A673 (cell line): Measurements from ENCODE around the gene PAM16. TPM values are rescaled to one million over a fixed set of nuclear protein-coding genes. Genes with fewer than 3 reads are reported as not detected.

Experiments
- BruUV-seq: library from RNA; stranded (reverse); fragments of 400-500 nt; replicated peaks from 2 replicates; lab custom pipeline; 2021; lab: Mats Ljungman, UMichigan
- CTCF ChIA-PET: fragments of 300-600 bp; sonication (Branson Sonifier 250); formaldehyde crosslinking; loops from one replicate; lab custom pipeline; 2022; ENCODE audit warnings: antibody characterized with exemption; lab: Charles Lee
- POLR2A ChIA-PET: fragments of 300-600 bp; sonication (Branson Sonifier 250); formaldehyde crosslinking; loops from one replicate; lab custom pipeline; 2022; ENCODE audit warnings: antibody characterized with exemption; ENCODE audit not compliant: low non-redundant PET; lab: Charles Lee
- DNase-seq: peaks from one replicate; pipeline ENCODE4 v3.0.0-alpha.2; 2015; ENCODE audit warnings: low spot score
- H3K27ac ChIP-seq: fragments of 200-600 bp; sonication (generic); 2 replicates; pipeline ENCODE4 v1.5.1; 2016; ENCODE audit warnings: mixed run types, low read depth, mild to moderate bottlenecking, mixed read lengths, antibody characterized with exemption, low read length; ENCODE audit not compliant: poor library complexity, severe bottlenecking
- H3K27me3 ChIP-seq: fragments of 200-600 bp; sonication (generic); replicated peaks from 2 replicates; pipeline ENCODE4 v1.6.1; 2017; ENCODE audit warnings: mixed run types, low read depth, mild to moderate bottlenecking, mixed read lengths, antibody characterized with exemption, low read length; ENCODE audit not compliant: insufficient read depth, poor library complexity
- H3K36me3 ChIP-seq: fragments of 200-600 bp; sonication (generic); 2 replicates; pipeline ENCODE4 v1.6.1; 2016; ENCODE audit warnings: mixed run types, mild to moderate bottlenecking, mixed read lengths, antibody characterized with exemption, low read length; ENCODE audit not compliant: insufficient read depth, poor library complexity, severe bottlenecking
- H3K4me1 ChIP-seq: fragments of 200-600 bp; sonication (generic); 2 replicates; pipeline ENCODE4 v1.6.1; 2017; ENCODE audit warnings: mixed run types, mild to moderate bottlenecking, mixed read lengths, antibody characterized with exemption, low read length; ENCODE audit not compliant: insufficient read depth, poor library complexity, severe bottlenecking
- H3K4me3 ChIP-seq: fragments of 200-600 bp; sonication (generic); 2 replicates; pipeline ENCODE4 v1.5.1; 2016; ENCODE audit warnings: low read depth, mixed run types, mild to moderate bottlenecking, mixed read lengths, low read length; ENCODE audit not compliant: poor library complexity, severe bottlenecking
- H3K9me3 ChIP-seq: fragments of 200-600 bp; sonication (generic); 2 replicates; pipeline ENCODE4 v1.6.1; 2016; ENCODE audit warnings: mixed run types, low read depth, mild to moderate bottlenecking, mixed read lengths, antibody characterized with exemption, low read length; ENCODE audit not compliant: poor library complexity, severe bottlenecking
- EZH2 ChIP-seq: fragments of 200-600 bp; sonication (generic); IDR thresholded peaks from 2 replicates; pipeline ENCODE4 v1.6.1; 2017; ENCODE audit warnings: borderline replicate concordance, low read depth, mild to moderate bottlenecking, mixed read lengths, antibody characterized with exemption, low read length; ENCODE audit not compliant: poor library complexity, severe bottlenecking
- intact Hi-C: fragments of 100-400 bp; cut with micrococcal nuclease; formaldehyde crosslinking; loops from one replicate; pipeline ENCODE4 v1.10.0; 2022; ENCODE audit not compliant: unreplicated experiment
- total RNA-seq: library from RNA; stranded (reverse); gene quantifications from 2 replicates; pipeline ENCODE4 v1.2.3, GENCODE V29; 2021
- TF ChIP-seq, protein P1 (sequence below): fragments of 300-800, 200-600 bp; sonication (generic); conservative IDR thresholded peaks from 2 replicates; pipeline ENCODE4 v1.5.1; 2017; ENCODE audit warnings: low read depth, mild to moderate bottlenecking, antibody characterized with exemption, low read length, moderate library complexity, mixed read lengths

The PAM16 gene
- total RNA-seq, 1 experiment from 2014 or later, result 90.3 TPM

DNA sequence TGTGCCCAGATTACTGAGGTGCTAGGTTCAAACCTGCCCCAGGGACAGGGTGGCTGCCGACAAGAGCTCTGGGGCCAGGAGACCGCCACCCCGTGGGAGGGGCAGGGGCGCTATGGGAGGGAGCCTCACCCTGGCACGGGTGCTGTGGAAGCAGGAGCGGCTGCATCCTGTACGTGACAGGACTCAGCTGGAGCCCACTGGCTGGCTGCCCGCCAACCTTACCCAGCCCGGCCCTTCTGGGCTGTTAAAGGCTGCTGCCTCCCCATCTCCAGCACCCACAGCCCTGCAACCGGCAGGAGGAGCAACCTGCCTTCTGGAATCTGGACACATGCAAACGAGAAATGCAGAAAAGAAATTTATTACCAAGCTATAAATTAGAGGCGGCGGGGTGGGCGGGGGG, 11.2 kb downstream of the PAM16 start:
- TF ChIP-seq, protein P1, sequence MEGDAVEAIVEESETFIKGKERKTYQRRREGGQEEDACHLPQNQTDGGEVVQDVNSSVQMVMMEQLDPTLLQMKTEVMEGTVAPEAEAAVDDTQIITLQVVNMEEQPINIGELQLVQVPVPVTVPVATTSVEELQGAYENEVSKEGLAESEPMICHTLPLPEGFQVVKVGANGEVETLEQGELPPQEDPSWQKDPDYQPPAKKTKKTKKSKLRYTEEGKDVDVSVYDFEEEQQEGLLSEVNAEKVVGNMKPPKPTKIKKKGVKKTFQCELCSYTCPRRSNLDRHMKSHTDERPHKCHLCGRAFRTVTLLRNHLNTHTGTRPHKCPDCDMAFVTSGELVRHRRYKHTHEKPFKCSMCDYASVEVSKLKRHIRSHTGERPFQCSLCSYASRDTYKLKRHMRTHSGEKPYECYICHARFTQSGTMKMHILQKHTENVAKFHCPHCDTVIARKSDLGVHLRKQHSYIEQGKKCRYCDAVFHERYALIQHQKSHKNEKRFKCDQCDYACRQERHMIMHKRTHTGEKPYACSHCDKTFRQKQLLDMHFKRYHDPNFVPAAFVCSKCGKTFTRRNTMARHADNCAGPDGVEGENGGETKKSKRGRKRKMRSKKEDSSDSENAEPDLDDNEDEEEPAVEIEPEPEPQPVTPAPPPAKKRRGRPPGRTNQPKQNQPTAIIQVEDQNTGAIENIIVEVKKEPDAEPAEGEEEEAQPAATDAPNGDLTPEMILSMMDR, result peak; percentile 54
- no peak for TF ChIP-seq EZH2
- Histone ChIP-seq H3K36me3 (peaks cover 30% of the 10 kb centered on the region), H3K4me1 (peaks cover 23% of the 10 kb centered on the region), H3K9me3 (no peaks in the 10 kb centered on the region), H3K27ac (peak overlapping the region; percentile 53), H3K4me3 (no peak overlapping the region), H3K27me3 (no peaks in the 10 kb centered on the region)
- peak; percentile 90 for DNase-seq
- no TSS peak for BruUV-seq
- ChIA-PET POLR2A (interaction anchor here (0.6 kb wide), 2 partner anchors 14 to 242 kb away, joined by 10 read pairs; no protein-coding TSS in a partner anchor), CTCF (interaction anchor here (0.6 to 1.4 kb wide), 6 partner anchors 11 to 69 kb away, joined by 3 to 15 read pairs (median 8); partner anchors contain the start of gene PAM16)
- intact Hi-C loops, result loop anchor here (10.0 kb wide), 1 partner anchor 145 kb away; no protein-coding TSS in a partner anchor

DNA sequence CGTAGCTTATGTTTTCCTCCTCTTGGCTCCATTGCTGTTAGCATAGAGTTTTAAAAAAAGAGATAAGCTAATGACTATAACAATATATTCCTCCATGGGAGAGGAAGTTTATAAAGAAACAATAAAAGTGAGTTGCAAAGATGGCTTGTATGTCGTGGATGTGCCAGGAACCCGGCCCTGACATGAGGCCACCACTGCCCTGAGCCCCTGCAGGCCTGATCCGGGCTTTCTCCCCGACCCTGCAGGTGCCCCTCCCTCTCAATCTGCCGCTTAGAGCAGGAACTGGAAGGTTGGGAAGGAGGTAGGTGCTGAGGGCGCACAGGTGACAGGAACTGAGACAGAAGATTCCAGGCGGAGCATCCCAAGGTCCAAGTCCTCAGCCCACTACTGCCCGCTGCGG, 11.7 kb downstream of the PAM16 start:
- no TSS peak for BruUV-seq
- peaks cover 30% of the 10 kb centered on the region for H3K36me3 ChIP-seq
- H3K27me3 ChIP-seq, result no peaks in the 10 kb centered on the region
- H3K4me1 ChIP-seq, result peaks cover 23% of the 10 kb centered on the region
- no peak for DNase-seq
- ChIA-PET CTCF (interaction anchor here (0.6 to 1.0 kb wide), 4 partner anchors 12 to 68 kb away, joined by 4 to 15 read pairs (median 12); partner anchors contain the start of gene PAM16), POLR2A (interaction anchor here (0.6 kb wide), 1 partner anchor 13 kb away, joined by 10 read pairs; no protein-coding TSS in a partner anchor)
- H3K9me3 ChIP-seq, result no peaks in the 10 kb centered on the region
- peak overlapping the region; percentile 53 for H3K27ac ChIP-seq
- TF ChIP-seq, protein P1, result no peak
- no peak overlapping the region for H3K4me3 ChIP-seq
- intact Hi-C loops, result loop anchor here (10.0 kb wide), 1 partner anchor 145 kb away; no protein-coding TSS in a partner anchor

DNA sequence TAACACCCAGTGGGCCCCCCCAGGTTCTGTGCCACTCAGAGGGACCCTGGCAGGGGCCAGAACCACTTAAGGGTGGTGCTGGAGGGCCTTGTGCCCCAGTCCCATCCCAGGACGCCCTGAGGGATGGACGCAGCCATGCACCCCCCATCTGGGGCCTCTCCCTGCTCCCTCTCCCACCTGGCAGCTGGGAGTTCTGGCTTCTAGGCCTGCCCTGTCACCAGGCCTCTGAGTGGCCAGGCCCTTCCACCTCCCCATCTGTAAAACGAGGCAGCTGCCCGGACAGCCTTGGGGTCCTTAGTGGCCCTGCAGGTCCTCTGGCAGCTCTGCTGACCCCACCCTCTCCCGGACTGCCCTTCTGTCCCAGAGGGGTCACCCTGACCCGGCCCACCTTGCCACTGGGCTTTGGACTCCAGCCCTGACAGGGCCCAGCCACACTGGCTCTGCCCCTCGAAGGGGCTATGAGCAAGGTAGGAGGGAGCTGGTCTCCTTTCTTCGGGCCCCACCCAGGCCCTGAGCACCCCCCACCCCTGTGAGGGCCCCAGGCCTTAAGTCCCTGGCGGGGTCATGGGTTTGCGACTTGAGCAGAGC, 12.3 kb downstream of the PAM16 start:
- BruUV-seq, result no TSS peak
- H3K36me3 ChIP-seq, result peaks cover 30% of the 10 kb centered on the region
- H3K4me3 ChIP-seq, result no peak overlapping the region
- H3K27me3 ChIP-seq, result no peaks in the 10 kb centered on the region
- H3K4me1 ChIP-seq, result peaks cover 23% of the 10 kb centered on the region
- TF ChIP-seq, protein P1, result no peak
- TF ChIP-seq EZH2, result no peak
- ChIA-PET POLR2A (no interaction called here), CTCF (no interaction called here)
- no peaks in the 10 kb centered on the region for H3K9me3 ChIP-seq
- peak overlapping the region; percentile 53 for H3K27ac ChIP-seq
- intact Hi-C loops, result loop anchor here (10.0 kb wide), 1 partner anchor 144 kb away; no protein-coding TSS in a partner anchor
- DNase-seq, result no peak
